Mucosa of descending colon (tissue), 3 donors: ENCODE results near the gene SLC27A3. TPM values are rescaled to one million over a fixed set of nuclear protein-coding genes. Genes with fewer than 3 reads are reported as not detected.
"Not testable (repeated sequence)": the region's sequence is repeated elsewhere in the genome, so short reads cannot be mapped to it uniquely, and the experiment has no call there.

Experiments used
- ATAC-seq: fragments of 200-7000 bp; cut with Tn5 transposase; one replicate; pipeline ENCODE4 v1.9.1; 2020; ENCODE audit warnings: mild to moderate bottlenecking, moderate library complexity
- DNase-seq, 3 donors: peaks; one replicate each; pipeline ENCODE4 v3.0.0-alpha.2; 2020
- H3K36me3 ChIP-seq: fragments of 200-600 bp; one replicate; pipeline ENCODE4 v1.8.0; 2021; ENCODE audit warnings: low read depth, mild to moderate bottlenecking
- H3K4me1 ChIP-seq: fragments of 200-600 bp; one replicate; pipeline ENCODE4 v1.8.0; 2021; ENCODE audit warnings: low read depth, mild to moderate bottlenecking
- H3K4me3 ChIP-seq: fragments of 200-600 bp; one replicate; pipeline ENCODE4 v1.8.0; 2021; ENCODE audit warnings: mild to moderate bottlenecking
- H3K9me3 ChIP-seq: fragments of 200-600 bp; one replicate; pipeline ENCODE4 v1.8.0; 2021; ENCODE audit warnings: mild to moderate bottlenecking
- intact Hi-C, 2 donors: fragments of 100-400 bp; cut with DNase I in 1 of 2; cut with micrococcal nuclease in 1 of 2; formaldehyde crosslinking; loops; one replicate each; pipeline versions ENCODE4 v1.11.0 to v1.11.1; 2022; cut with DNase I, micrococcal nuclease
- total RNA-seq, 3 donors: library from RNA; stranded (reverse); fragmentation: NEBNext Ultra II Directional in 2 of 3; extraction: Animal tissue kit (Norgen Biotek cat#: 25700) in 2 of 3; gene quantifications; one replicate each; pipeline versions ENCODE4 v1.2.1 to v1.2.4, GENCODE V29; 2021 to 2023
- TF ChIP-seq, protein P1 (sequence below): fragments of 200-600 bp; IDR thresholded peaks from one replicate; pipeline ENCODE4 v1.8.0; 2022; ENCODE audit warnings: antibody characterized with exemption, mild to moderate bottlenecking
- donor health status: DM: no; HTN: no; CAD: no; lungs with moderate emphysema.
- donor health status: DM: no; HTN: no; CAD: no.
- donor health status: DM: no; HTN: yes; CAD: no.

SLC27A3 gene
- total RNA-seq, 3 donors from 2014 or later: 17.9 to 35.1 (median 22.9) TPM

DNA sequence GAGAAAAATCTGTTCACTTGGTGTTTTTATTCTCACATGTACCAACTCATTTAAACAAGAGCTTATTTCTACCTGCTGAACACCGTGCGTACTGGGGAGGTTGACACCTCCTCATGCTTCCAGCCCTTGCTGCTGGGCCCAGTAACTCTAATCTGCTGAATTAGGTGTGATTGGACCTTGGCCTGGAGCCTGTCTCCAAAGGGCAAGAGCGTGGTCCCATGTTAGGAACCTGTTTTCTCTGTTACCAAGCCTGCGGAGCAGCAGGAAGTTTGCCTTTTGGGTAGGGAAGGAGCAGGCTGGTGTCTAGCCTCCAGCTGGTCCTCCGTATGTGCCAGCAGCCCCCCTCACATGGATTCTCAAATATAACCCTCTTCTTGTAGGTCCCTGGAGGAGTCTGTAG lies 10.9 kb upstream of the SLC27A3 start:
- intact Hi-C loops: no loop called here
- no peaks in the 10 kb centered on the region for H3K9me3 ChIP-seq
- peaks cover 19% of the 10 kb centered on the region for H3K4me1 ChIP-seq
- no peaks in the 10 kb centered on the region for H3K36me3 ChIP-seq
- no peak overlapping the region for H3K4me3 ChIP-seq
- ATAC-seq (peak; percentile 42), DNase-seq (no peak)
- TF ChIP-seq, protein P1, sequence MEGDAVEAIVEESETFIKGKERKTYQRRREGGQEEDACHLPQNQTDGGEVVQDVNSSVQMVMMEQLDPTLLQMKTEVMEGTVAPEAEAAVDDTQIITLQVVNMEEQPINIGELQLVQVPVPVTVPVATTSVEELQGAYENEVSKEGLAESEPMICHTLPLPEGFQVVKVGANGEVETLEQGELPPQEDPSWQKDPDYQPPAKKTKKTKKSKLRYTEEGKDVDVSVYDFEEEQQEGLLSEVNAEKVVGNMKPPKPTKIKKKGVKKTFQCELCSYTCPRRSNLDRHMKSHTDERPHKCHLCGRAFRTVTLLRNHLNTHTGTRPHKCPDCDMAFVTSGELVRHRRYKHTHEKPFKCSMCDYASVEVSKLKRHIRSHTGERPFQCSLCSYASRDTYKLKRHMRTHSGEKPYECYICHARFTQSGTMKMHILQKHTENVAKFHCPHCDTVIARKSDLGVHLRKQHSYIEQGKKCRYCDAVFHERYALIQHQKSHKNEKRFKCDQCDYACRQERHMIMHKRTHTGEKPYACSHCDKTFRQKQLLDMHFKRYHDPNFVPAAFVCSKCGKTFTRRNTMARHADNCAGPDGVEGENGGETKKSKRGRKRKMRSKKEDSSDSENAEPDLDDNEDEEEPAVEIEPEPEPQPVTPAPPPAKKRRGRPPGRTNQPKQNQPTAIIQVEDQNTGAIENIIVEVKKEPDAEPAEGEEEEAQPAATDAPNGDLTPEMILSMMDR: no peak

DNA sequence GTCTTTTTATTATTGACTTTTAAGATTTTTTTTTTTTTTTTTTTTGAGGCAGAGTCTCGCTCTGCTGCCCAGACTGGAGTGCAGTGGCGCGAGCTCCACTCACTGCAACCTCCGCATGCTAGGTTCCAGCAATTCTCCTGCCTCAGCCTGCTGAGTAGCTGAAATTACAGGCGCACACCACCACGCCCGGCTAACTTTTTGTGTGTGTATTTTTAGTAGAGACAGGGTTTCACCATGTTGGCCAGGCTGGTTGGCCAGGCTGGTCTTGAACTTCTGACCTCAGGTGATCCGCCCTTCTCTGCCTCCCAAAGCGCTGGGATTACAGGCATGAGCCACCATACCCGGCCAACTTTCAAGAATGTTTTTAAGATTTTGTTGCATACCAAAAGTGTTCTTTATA lies 8.5 kb upstream of the SLC27A3 start:
- H3K4me1 ChIP-seq: peaks cover 19% of the 10 kb centered on the region
- H3K36me3 ChIP-seq, DNase-seq, H3K9me3 ChIP-seq, ATAC-seq, intact Hi-C loops, H3K4me3 ChIP-seq: not testable (repeated sequence)

DNA sequence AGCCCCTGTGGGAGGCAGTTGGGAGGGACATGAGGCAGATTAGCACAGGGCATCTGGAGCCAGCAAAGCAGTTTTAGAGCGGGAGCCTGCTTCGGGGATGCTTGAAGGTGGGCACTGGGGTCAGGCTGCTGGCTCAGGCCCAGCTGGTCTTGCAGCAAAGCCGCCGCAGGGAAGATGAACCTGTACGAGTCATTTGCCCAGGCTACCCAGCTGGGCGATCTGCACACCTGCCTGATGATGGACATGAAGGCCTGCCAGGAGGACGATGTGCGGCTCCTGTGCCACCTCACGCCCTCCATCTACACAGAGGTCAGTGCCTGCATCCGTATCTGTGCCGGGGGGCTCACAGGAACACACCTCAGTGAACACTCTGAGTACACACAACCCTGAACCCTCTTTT lies 7.7 kb upstream of the SLC27A3 start:
- TF ChIP-seq, protein P1: no peak
- no peak overlapping the region for H3K4me3 ChIP-seq
- ATAC-seq: no peak
- peaks cover 19% of the 10 kb centered on the region for H3K4me1 ChIP-seq
- no peak for DNase-seq
- H3K9me3 ChIP-seq: no peaks in the 10 kb centered on the region
- intact Hi-C loops: no loop called here
- H3K36me3 ChIP-seq: no peaks in the 10 kb centered on the region

DNA sequence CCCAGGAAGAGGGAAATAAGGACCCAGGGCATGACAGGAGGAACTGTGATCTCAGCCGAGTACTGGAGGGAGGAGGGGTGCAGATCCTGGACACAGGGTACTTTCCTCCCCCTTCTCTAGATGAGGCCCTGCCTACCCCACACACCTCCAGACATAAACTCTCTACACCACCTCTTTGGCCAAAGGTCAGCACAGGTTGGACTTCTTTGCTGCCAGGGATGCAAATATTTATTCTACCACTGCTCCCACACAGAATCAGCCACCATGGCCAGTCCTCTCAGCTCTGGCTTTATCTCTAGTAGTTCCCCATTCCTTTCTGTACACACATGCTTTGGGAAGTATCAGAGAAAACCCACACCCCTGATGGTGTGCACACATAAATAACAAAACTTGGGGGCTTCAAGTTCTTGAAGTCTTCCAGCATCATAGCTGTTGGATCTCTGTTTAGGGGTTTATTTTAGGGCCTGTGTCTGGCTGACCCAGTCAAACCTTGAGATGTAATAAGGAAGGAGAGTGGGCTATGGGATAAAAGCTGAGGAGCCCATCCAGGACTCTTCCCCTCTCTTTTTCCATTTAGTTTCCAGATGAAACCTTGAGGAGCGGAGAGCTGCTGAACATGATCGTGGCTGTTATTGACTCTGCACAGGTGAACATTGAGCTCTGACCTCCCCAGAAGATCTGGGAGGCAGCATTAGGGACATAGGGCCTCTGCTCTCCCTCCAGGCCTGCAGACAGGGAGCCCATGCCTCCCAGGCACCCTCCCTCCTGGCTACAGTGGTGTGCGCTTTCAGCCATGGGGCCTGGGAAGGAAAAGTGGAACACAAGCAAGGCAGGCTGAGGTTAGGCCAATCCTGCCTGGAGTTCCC lies 6.7 kb upstream of the SLC27A3 start:
- Histone ChIP-seq H3K9me3 (no peaks in the 10 kb centered on the region), H3K4me1 (peaks cover 19% of the 10 kb centered on the region), H3K36me3 (no peaks in the 10 kb centered on the region), H3K4me3 (no peak overlapping the region)
- DNase-seq (peak in 1 of 3 donors; percentile 63), ATAC-seq (peak; percentile 87)
- intact Hi-C loops: no loop called here
- TF ChIP-seq, protein P1: no peak

DNA sequence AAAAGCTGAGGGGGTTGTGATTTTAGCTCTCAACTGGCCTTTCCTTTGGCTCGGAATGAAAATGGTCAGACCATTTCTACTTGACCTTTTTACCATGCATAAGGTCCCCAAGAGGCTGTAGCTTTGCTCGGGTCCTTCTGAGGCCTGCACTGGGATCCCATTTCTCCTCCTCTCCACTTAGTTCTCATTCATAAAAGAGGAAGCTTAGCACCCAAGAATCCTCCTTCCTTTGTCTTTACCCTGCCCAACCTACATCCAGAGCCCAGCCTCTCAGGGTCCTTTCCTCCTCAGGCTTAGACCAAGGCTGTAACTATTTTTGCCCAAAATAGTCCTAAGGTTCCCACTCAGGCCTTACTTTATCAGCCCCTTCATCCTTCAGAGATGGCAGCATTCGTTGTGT lies 6.0 kb upstream of the SLC27A3 start:
- no peaks in the 10 kb centered on the region for H3K36me3 ChIP-seq
- no peak overlapping the region for H3K4me3 ChIP-seq
- DNase-seq: no peak
- H3K4me1 ChIP-seq: peaks cover 21% of the 10 kb centered on the region
- intact Hi-C loops: no loop called here
- H3K9me3 ChIP-seq: no peaks in the 10 kb centered on the region
- TF ChIP-seq, protein P1: no peak
- no peak for ATAC-seq

DNA sequence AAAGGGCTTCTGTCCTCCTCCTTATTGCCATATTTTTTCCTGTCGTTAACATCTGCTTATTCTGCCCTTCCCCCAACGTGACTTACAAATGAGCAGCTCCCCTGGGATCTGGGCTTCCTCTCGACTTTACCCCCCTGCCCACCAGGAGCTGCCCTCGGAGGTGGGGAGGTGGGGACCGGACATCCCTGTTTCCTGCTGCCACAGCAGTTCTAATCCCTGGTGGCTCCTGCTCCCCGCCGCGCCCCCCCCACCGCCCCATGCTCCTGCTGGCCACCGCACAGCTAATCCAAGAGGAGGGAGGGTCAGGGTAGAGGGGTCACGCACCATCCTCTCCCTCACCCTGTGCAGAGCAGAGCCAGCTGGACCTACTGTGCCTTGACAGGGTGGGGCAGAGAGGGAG lies 4.4 kb upstream of the SLC27A3 start:
- Histone ChIP-seq H3K36me3 (no peaks in the 10 kb centered on the region), H3K9me3 (no peaks in the 10 kb centered on the region), H3K4me1 (peaks cover 24% of the 10 kb centered on the region), H3K4me3 (no peak overlapping the region)
- intact Hi-C loops: no loop called here
- ATAC-seq: no peak
- TF ChIP-seq, protein P1: no peak
- no peak for DNase-seq
